WTC11 (cell line): ENCODE measurements around the gene RPS24. TPM values are rescaled to one million over a fixed set of nuclear protein-coding genes. Genes with fewer than 3 reads are reported as not detected.

ENCODE experiments used
- ATAC-seq: fragments of 200-7000 bp; cut with Tn5 transposase; 2 replicates; pipeline ENCODE4 v1.10.0; 2021; ENCODE audit warnings: mild to moderate bottlenecking, moderate library complexity
- CTCF ChIA-PET: fragments of 300-600 bp; sonication (Branson Sonifier 250); formaldehyde crosslinking; loops from one replicate; lab custom pipeline; 2021; ENCODE audit warnings: antibody characterized with exemption; lab: Charles Lee
- POLR2A ChIA-PET: fragments of 350-600 bp; sonication (Branson Sonifier 250); formaldehyde crosslinking; loops from one replicate; lab custom pipeline; 2021; ENCODE audit warnings: antibody characterized with exemption; lab: Charles Lee
- DNase-seq: peaks from one replicate; pipeline ENCODE4 v3.0.0; 2021; ENCODE audit warnings: low spot score
- H3K27ac Mint-ChIP-seq: 2 replicates; pipeline ENCODE4 v1.8.0; 2021; ENCODE audit warnings: mixed read lengths
- H3K27me3 Mint-ChIP-seq: 2 replicates; pipeline ENCODE4 v1.8.0; 2021; ENCODE audit warnings: low read depth, mild to moderate bottlenecking, moderate library complexity, mixed read lengths
- H3K36me3 Mint-ChIP-seq: 2 replicates; pipeline ENCODE4 v1.8.0; 2021; ENCODE audit warnings: mixed read lengths
- H3K4me1 Mint-ChIP-seq: 2 replicates; pipeline ENCODE4 v1.8.0; 2022; ENCODE audit warnings: mixed read lengths
- H3K4me3 Mint-ChIP-seq: 2 replicates; pipeline ENCODE4 v1.8.0; 2021; ENCODE audit warnings: mild to moderate bottlenecking, moderate library complexity, mixed read lengths
- H3K9me3 Mint-ChIP-seq: 2 replicates; pipeline ENCODE4 v1.8.0; 2021; ENCODE audit warnings: mixed read lengths
- AR ChIP-seq: fragments of 250-450 bp; sonication (Bioruptor Pico); IDR thresholded peaks from 2 replicates; pipeline ENCODE4 v1.9.0; 2021; ENCODE audit warnings: mild to moderate bottlenecking
- HMGXB4 ChIP-seq: sonication (generic); formaldehyde crosslinking; IDR thresholded peaks from 2 replicates; pipeline ENCODE4 v1.8.1; 2023; ENCODE audit warnings: mild to moderate bottlenecking, moderate library complexity, missing genetic modification reagents
- NFATC4 ChIP-seq: fragments of 250-450 bp; sonication (Bioruptor Pico); IDR thresholded peaks from 2 replicates; pipeline ENCODE4 v1.9.0; 2021; ENCODE audit warnings: mild to moderate bottlenecking
- OVOL2 ChIP-seq: fragments of 250-450 bp; sonication (Bioruptor Pico); IDR thresholded peaks from 2 replicates; pipeline ENCODE4 v1.9.0; 2021; ENCODE audit warnings: mild to moderate bottlenecking, borderline replicate concordance
- TCF7 ChIP-seq: sonication (generic); formaldehyde crosslinking; IDR thresholded peaks from 2 replicates; pipeline ENCODE4 v1.8.0; 2022; ENCODE audit warnings: mild to moderate bottlenecking, low read depth, missing genetic modification reagents, moderate library complexity
- ZBTB21 ChIP-seq: sonication (generic); formaldehyde crosslinking; IDR thresholded peaks from 2 replicates; pipeline ENCODE4 v1.8.1; 2023; ENCODE audit warnings: mild to moderate bottlenecking, missing genetic modification reagents, borderline replicate concordance
- ZNF396 ChIP-seq: fragments of 250-450 bp; sonication (Bioruptor Pico); IDR thresholded peaks from 2 replicates; pipeline ENCODE4 v1.8.0; 2021; ENCODE audit warnings: mild to moderate bottlenecking, moderate library complexity, borderline replicate concordance
- ZNF416 ChIP-seq: fragments of 250-450 bp; sonication (Bioruptor Pico); IDR thresholded peaks from 2 replicates; pipeline ENCODE4 v1.9.0; 2021; ENCODE audit warnings: mild to moderate bottlenecking, inconsistent platforms
- ZNF671 ChIP-seq: fragments of 250-450 bp; sonication (Bioruptor Pico); IDR thresholded peaks from 2 replicates; pipeline ENCODE4 v1.8.0; 2021; ENCODE audit warnings: mild to moderate bottlenecking
- ZSCAN18 ChIP-seq: fragments of 250-450 bp; sonication (Bioruptor Pico); IDR thresholded peaks from 2 replicates; pipeline ENCODE4 v2.1.2; 2022; ENCODE audit warnings: mild to moderate bottlenecking, moderate library complexity
- total RNA-seq: library from RNA; stranded (reverse); gene quantifications from 3 replicates; pipeline ENCODE4 v1.2.3, GENCODE V29; 2021
- TF ChIP-seq, protein P1 (sequence below): fragments of 250-450 bp; sonication (Bioruptor Pico); IDR thresholded peaks from 2 replicates; pipeline ENCODE4 v1.9.0; 2021; ENCODE audit warnings: mild to moderate bottlenecking, borderline replicate concordance

Gene RPS24
- total RNA-seq, 1 experiment from 2014 or later = 1,819 TPM

- Mint-ChIP-seq H3K27ac (peak overlapping the region; percentile 97), H3K4me3 (peak overlapping the region; percentile 100), H3K4me1 (peaks cover 13% of the 10 kb centered on the region), H3K36me3 (peaks cover 34% of the 10 kb centered on the region), H3K27me3 (no peaks in the 10 kb centered on the region)
- CTCF ChIA-PET = interaction anchor here (0.5 to 2.0 kb wide), 7 partner anchors 15 to 273 kb away, joined by 3 to 11 read pairs (median 4); no protein-coding TSS in a partner anchor
- POLR2A ChIA-PET = no interaction called here
- peak; percentile 19 for DNase-seq
- ATAC-seq = peak; percentile 3; the same call in 1 of the 2 replicates
- TF ChIP-seq ZSCAN18 (CRISPR knock-in tag) (no peak), ZNF416 (CRISPR knock-in tag) (no peak), OVOL2 (CRISPR knock-in tag) (no peak), TCF7 (no peak), ZNF396 (CRISPR knock-in tag) (no peak), ZBTB21 (CRISPR knock-in tag) (no peak), HMGXB4 (CRISPR knock-in tag) (no peak), NFATC4 (CRISPR knock-in tag) (no peak), AR (no peak), ZNF671 (no peak)
- TF ChIP-seq, protein P1, sequence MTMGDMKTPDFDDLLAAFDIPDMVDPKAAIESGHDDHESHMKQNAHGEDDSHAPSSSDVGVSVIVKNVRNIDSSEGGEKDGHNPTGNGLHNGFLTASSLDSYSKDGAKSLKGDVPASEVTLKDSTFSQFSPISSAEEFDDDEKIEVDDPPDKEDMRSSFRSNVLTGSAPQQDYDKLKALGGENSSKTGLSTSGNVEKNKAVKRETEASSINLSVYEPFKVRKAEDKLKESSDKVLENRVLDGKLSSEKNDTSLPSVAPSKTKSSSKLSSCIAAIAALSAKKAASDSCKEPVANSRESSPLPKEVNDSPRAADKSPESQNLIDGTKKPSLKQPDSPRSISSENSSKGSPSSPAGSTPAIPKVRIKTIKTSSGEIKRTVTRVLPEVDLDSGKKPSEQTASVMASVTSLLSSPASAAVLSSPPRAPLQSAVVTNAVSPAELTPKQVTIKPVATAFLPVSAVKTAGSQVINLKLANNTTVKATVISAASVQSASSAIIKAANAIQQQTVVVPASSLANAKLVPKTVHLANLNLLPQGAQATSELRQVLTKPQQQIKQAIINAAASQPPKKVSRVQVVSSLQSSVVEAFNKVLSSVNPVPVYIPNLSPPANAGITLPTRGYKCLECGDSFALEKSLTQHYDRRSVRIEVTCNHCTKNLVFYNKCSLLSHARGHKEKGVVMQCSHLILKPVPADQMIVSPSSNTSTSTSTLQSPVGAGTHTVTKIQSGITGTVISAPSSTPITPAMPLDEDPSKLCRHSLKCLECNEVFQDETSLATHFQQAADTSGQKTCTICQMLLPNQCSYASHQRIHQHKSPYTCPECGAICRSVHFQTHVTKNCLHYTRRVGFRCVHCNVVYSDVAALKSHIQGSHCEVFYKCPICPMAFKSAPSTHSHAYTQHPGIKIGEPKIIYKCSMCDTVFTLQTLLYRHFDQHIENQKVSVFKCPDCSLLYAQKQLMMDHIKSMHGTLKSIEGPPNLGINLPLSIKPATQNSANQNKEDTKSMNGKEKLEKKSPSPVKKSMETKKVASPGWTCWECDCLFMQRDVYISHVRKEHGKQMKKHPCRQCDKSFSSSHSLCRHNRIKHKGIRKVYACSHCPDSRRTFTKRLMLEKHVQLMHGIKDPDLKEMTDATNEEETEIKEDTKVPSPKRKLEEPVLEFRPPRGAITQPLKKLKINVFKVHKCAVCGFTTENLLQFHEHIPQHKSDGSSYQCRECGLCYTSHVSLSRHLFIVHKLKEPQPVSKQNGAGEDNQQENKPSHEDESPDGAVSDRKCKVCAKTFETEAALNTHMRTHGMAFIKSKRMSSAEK (CRISPR knock-in tag) = no peak
- TF ChIP-seq, all 79 proteins: peak for 0
- H3K9me3 Mint-ChIP-seq = no peaks in the 10 kb centered on the region
Observed at GRCh38 chr10:78028438-78029268, 5.0 kb upstream of the RPS24 start.
